GM19395 (cell line): Measurements from ENCODE around the gene TOM1.

ENCODE experiments used
- ATAC-seq: cut with Tn5 transposase; IDR thresholded peaks from one replicate; pipeline ENCODE4 v1.9.1; 2021; ENCODE audit warnings: mild to moderate bottlenecking, moderate library complexity; ENCODE audit not compliant: unreplicated experiment

Gene TOM1

DNA sequence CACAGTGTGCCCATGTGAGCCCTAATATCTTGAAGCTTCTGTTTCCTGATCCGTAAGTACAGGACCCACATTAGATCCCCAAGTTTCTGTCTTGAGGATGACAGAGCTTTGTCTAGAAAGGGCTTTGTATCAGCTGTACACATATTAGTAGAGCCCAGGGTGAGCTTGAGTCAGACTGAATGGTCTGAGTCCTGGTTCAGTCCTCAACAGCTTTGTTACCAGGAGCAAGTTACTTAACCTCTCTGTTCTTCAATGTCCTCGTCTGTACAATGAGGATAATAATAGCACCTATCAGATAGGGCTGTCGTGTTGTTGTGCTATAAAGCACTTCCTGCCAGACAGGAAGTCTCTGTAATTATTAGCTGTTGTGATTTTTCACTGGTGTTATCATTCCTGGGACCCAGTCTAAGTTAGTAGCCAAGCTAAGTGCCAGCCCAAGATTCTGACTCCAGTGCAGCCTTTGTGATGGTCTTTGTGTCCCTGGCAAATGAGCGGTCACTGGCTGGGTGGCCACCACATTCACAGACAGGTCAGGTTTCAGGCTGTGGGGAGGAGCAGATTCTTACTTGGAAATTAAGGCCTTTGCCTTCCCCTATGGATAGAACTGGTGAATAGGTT, 6.8 kb downstream of the TOM1 start:
- no peak for ATAC-seq

DNA sequence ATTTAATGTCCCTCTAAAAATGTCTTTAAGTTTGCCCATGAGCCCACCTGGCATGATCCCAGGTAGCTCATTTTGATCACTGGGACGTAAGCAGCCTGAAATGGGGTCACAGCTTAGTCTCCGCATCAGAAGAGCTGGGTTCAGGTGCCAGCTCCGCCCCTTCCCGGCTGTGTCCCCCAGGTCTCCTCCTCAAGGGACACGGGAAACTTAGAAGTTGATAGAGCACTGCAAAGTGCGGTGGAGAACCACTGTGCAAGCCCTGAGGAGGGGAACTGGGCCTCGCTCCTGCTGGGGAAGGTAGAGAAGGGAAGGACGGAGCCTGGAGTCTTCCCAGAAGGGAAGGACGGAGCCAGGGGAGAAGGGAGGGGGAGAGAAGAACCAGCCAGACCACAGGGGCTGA, 7.7 kb downstream of the TOM1 start:
- no peak for ATAC-seq

DNA sequence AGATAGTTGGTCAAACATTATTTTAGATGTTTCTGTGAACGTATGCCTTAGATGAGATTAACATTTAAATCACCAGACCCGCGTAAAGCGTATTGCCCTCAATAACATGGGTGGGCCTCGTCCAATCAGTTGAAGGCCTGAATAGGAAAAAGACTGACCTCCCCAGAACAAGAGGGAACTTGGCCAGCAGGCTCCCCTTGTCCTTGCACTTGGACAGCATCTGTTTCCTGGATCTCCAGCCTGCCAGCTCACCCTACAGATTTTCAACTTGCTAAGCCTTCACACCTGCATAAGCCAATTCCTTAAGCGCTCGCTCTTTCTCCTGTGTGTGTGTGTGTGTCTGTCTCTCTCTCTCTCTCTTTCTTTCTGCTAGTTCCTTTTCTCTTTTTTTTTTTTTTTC, 8.2 kb downstream of the TOM1 start:
- no peak for ATAC-seq

DNA sequence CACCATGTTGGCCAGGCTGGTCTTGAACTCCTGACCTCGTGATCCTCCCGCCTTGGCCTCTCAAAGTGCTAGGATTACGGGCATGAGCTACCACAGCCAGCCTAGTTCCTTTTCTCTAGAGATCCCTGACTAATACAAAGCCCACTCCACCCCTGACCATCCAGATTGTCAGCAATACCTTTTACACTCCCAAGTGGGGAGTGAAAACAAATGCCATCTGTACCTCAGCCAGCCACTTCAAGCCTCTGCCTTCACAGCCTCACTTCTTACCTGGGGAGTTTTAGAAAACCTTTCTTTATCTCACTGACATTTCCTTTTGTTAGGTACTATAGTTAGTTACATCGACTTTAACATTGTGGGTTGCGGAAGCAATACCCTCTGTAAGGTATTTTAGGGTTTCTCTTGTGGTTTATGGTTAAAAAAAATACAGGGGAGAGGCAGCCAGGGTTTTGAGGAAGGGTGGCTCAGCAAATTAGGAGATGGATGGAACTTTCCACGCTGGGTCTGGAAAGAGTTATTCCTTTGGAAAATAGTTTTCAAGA, 8.9 kb downstream of the TOM1 start:
- peak; percentile 51 for ATAC-seq

DNA sequence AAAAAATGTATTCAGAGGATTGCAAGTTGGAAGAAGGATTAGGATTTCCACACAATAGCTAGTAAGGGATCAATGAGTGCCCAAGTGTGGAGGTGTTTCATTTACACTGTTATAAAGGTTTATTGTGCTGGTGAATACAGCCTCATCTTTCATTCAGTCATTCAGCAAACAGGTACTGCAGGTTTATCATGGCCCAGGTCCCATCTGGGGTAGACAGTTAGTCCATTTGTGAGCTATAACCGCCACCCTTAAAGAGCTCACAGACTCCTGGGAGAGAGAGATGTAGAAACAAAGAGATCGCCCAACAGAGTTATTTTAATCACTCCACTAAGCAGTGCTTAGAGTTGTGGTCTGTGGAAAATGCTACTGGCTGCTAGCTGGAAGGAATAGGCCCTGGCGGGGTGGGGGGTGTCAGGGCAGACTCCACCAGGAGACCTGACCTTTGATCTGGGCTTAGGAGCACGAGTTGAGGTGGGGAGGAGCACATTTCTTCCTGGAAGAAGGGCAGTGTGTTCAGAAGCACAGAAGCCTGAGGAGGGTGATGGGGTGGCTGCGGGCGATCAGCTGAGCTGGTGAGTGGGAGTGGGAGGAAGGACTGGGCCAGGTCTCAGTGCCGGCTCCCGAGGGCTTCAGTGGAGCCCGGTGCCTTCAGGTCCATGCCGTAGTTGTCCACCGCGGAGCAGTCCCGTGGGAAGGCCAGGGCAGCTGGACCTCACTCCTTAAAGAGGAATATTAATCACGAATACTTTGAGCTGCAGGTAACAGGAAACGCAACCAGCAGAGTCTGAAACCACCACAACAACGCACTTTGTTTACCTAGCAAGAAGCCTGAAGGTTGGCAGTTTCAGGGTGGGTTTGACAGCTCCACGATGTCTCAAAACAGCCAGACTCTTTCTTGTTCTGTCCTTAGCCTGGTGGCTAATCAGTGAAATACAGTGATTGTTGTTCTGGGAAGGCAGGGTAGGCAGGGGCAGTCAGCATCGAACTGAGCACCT, 11.2 kb downstream of the TOM1 start:
- ATAC-seq = no peak

DNA sequence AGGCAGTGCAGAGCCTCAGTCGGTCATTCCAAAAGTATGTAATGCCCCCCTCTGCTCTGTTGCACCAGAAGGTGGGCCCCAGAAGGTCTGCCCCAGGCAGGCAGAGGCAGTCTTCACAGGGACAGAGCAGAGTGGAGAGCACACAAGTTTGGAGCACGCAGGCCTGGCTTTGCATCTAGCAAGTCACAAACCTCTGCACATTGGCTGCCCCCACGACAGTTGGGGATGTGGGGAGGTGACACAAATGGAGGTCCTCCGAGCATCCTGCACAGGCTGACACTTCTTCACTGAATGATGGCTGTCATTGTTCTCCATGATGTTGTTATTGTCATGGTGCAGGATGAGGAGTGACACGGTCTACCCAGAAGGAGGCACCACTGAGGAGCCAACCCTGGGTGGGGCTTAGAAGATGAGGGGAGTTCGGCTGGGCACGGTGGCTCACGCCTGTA, 11.9 kb downstream of the TOM1 start:
- no peak for ATAC-seq

DNA sequence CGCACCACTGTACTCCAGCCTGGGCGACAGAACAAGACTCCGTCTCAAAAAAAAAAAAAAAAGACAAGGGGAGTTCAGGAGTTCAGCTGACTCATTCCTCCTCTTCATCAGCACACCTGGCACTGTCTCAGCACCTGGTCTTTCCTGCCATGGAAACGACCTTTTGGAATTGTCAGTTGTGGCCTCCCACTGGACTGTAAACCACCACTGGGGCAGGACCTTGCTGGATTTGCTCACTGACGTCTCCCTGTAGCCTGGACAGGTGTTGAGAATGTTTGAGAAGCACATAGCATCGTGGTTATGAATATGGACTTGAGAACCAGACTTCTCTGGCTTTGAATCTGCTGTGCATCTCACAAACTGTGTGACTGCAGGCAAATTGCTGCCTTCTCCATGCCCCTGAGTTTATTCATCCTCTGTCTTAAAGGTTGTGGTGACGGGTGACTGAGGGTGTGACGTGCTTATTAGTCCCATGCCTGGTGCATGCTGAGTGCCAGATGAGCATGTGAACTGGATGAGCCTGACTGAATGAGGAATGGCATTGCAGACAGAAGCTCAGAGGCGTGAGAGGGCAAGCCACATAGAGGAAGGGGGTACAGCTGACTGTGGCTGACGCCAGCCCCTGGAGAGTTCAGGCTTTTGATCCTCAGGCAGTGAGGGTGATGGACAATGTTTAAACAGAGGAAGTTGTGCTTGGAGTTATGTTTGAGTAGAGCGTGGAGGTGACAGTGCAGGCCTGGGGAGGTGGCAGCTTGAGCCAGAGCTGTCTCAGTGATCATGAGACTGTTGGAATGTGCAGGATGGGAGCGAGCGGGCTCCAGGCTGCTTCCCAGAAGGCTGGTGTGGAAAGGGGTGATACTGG, 12.7 kb downstream of the TOM1 start:
- ATAC-seq = no peak

DNA sequence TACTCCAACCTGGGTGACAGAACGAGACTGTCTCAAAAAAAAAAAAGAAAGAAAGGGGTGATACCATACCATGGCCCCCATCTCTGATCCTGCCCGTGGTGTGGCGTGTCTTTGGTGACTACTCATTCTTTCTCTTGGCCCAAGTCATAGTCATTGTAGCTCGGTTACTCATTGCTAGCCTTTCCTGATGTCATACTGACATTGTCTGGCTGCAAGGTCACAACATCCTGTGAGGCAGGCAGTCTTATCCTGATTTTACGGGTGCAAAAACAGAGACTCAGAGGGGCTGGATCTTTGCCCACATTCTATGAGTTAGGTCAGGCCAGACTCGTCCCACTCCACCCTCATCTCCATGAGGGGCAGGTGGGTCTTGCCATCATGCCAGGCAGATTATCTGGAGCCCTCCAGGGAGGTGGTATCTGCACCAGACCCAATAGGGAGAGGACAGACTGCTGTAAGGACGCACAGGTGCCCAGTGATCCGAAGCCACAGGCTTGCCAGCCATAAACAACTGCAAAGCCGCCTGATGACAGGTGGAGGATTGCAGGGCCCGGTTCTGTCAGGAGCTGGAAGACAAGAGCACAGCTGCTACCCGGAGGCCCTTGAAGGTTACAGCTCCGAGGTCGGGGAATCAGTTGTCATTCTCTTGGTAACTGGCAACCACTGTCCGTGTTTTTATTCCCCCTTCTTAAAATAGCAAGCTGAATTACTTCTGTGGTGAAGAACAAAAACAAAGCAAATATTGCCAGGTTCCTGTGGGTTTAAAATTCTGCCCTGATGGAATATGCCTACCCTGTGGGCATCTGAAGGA, 13.8 kb downstream of the TOM1 start:
- ATAC-seq = no peak

DNA sequence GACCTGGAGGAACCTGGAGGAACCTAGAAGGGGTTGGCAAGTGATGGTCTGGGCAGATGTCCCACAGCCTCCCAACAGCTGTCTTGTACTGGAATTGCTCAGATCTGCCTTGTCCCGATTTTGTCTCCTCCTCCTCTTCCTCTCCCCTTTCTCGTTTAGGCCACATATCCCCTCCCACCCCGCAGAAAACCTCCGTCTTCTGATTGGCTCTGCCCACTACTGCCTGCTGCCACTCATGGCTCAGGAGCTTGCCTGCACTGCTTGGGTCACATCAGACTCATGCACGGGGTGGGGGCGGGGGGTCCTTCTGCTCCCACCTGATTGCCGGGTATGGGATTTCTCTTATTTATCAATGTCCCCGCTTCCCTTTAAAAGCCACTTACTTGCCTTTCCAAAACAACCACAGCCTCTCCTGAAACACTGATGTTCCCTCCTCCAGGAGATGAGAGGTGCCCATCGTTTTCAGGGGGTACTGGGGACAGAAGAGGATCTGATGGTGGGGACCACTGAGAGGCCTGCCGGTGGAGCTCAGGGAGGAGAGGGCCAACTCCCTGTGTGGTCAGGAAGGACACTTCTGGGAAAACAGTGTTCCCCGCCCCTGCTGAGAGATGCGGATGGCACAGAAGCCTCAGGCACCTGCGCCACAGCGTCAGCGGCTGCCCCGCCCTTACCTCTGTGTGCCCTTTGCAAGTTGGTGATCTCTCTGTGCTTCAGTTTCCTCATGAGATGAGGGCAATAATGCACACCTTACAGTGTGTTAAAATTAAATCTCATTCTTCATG, 14.7 kb downstream of the TOM1 start:
- no peak for ATAC-seq

DNA sequence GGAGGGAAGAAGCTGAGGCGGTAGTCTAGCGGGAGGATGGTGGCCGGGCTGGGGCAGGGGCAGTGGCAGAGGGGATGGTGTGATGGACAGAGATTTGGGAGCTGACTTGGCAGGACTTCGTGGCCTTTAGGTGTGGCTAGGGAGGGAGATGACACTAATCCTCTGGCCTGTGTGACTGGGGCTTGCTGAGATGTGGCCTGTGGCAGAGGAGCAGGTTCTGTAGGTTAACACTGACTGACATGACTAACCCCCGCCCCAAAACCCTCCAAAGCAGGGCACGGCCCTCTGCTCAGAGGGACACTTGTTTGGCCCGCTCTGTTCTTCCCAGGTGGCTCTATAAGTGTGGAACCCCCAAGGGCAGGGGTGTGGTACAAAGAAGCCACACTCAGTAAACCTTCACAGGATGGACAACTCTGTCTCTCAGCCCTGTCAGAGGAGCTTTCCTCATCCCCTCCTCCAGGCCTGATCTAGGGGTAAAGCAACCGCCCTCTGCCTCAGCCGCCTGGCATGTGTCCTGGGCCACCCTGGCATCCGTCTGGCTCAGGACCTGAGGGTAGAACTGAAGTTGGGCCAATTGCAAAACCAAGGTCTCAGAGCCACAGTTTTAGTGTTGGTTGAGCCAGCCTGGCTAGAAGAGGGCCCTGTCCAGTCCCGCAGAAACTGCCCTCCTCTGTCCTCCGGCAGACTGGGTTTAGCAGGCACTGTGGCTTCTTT, 15.6 kb downstream of the TOM1 start:
- no peak for ATAC-seq

DNA sequence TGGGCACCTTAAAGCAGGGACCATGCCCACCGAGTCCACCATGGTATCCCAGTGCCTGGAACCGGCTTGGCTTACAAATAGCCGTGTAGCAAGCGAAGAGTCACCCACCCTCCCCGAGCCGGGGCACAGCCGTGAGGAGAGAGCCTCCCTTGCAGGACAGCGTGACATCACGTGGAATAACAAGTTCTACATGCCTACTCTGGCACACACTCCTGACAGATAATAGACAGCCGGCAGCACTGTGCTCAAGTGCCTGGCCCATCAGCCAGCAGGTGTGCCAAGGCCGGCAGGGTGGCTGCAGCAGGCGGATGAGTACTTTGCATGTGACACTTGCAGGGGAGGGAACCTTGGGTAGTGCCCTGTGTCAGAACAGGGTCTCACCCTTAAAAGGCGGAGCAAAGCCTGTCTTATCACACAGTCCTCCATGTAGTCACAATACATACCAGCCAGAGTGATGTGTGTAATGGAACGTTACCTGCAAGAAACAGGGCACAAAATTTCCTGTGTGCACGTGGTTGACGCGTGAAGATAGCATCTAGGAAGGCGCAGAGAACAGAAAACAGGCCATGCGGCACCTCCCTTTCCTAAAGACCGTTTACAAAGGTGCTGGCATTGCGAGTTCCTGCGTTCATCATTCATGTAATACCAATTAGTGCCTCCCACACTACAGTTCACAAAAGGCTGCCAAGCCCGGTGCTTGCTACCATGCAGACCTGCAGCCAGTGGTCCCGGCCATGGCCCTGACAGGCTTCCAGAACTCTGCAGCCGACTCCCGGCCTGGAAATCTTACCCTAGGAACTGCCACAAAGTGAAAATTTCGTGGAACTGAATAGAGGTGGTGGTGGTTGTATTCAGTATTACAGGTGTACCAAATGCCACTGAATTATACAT, 16.4 kb downstream of the TOM1 start:
- ATAC-seq = no peak

DNA sequence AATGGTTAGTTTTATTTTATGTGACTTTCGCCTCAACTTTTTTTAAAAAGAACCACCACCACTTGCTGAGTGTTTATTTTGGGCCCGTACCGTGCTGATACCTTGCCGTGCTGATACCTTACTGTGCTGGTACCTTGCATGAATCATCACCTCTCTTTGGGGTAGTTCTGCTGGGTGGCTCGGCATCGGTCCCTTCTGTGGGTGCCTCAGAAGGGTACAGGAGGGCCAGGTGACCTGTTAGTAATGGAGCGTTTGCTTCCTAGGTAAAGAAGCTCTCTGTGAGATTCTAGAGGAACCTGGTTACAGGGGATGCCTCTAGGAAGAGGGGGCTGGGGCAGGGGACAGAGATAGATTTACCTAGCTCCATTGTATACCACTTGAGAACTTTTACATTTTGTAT, 17.1 kb downstream of the TOM1 start:
- no peak for ATAC-seq

DNA sequence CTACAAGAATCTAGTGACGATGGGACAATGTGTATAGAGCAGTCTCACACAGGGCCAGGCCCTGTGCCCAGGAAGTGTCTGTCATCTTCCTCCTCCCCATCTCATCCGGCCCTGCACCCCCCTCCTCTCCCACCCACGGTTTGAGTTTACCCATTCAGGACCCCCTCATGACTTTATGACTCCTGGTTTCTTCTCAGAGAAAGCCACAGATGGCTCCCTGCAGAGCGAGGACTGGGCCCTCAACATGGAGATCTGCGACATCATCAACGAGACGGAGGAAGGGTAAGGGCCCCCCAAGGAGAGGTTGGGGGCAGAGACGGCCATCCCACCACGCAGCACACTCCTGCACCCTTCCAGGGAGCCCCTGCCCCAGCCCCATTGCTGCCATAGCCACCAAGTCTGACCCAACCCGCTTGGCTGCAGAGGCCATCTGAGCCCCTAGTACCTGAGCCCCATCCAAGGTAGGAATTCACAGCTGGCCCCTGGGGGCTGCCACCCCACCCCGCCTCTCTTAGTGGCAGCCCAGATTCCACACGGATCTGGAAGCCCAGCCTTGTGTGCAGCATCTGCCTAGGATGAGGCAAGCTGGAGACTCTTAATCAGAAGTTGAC, 18.1 kb downstream of the TOM1 start:
- ATAC-seq = no peak

DNA sequence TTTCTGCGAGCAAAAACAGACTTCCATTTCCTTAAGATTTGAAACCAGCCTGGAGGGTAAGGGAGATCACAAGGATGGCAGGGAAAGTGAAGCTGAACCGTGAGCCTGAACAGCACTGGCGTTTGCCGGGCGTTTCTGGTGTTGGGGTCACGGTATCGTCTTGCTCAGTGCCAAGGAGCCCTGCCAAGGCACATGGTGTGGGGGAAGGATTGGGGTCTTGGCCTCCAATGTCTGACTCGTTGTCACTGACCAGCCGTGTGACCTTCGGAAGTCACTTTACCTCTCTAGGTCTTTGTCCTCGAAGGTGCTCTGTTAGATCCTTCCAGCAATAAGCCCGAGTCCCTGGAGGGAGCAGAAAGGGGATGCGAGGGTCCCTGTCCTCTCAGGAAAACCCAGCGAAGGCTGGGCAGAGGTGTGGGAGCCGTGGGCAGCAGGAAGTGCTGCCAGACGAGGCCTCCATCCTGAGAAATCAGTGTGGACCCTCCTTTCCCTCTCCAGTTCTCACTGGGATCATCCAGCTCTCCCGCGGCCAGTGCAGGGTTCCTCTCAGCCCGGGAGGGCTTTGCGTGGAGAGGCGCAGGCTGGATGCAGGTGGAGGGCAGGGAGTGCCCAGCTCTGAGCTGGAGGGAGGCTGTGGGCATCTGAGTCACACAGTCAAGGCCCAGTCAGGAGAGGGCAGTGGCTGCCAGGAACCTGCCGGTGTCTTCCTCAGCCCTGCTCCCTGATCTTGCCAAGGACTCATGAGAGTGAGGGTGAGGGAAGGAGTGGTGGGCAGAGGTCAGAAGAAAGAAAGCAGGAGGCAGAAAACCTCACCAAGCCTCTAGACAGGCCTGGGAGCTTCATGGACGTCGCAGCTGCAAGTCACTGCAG, 18.9 kb downstream of the TOM1 start:
- no peak for ATAC-seq

DNA sequence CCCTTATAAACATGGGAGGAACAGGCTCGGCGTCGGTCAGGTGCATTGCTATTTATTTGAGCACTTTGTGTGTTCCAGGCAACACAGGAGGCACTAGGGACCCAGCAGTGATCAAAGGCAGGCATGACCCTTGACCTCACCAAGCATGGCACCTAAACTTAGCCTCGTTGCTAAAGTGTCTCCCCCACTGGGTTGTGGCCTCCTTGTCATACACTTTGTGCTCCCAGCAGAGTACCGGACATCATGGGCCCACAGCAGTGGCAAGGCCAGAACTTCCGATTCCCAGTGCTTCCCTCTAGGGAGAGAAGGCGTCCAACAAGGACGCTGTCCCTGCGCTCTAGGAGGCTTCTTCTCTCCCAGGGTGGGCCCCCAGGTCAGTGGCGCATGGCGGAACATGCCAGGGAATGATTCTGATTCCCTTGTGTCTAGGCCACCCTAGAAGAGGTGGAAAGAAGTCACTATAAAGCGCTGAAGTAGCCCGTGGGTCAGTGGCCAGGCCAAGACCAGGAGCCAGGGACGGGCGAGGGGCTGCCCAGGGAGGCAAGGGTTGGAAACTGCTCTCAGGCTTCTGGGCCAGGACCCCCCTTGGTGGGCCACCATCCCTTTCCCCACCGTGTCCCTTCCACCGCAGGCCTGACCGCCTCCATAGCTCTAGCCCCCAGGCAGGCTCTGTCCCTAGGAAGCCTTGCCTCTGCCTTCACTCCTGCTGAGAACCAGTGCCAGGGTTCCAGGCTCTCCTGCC, 19.7 kb downstream of the TOM1 start:
- ATAC-seq = no peak

DNA sequence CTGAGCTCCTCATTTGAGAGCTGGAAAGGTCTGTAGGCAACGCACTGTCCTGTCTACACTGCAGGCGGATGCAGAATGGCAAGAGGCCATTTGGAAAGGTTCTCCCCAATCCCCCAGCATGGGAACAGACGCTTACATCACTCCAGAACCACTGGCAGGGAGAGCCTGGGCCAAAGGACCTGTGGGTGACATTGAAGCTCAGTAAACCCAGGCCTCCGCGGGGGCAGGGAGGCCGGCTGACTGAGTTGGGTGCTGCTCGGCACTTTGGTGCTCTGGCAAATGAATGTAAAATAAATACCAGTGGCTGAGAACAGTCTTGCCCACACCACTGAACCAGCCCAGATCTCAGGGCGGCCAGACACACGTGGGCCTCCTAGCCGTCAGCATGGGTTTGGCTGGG, 22.4 kb downstream of the TOM1 start:
- ATAC-seq = no peak
